HCT116 (cell line): ENCODE results near the gene MAGOHB. TPM values are rescaled to one million over a fixed set of nuclear protein-coding genes. Genes with fewer than 3 reads are reported as not detected.

Experiments used
- ATAC-seq: fragments of 200-7000 bp; cut with Tn5 transposase; 2 replicates; pipeline ENCODE4 v1.9.1; 2020; ENCODE audit warnings: mild to moderate bottlenecking, moderate library complexity
- BruUV-seq: library from RNA; stranded (reverse); fragments of 400-500 nt; replicated peaks from 2 replicates; lab custom pipeline; 2021; lab: Mats Ljungman, UMichigan
- CTCF ChIA-PET: fragments of 300-600 bp; sonication (Branson Sonifier 250); formaldehyde crosslinking; loops from one replicate; lab custom pipeline; 2021; ENCODE audit warnings: antibody characterized with exemption; lab: Charles Lee
- POLR2A ChIA-PET: fragments of 300-600, 350-600 bp; sonication (Branson Sonifier 250); formaldehyde crosslinking; loops from one replicate; lab custom pipeline; 2021; ENCODE audit warnings: antibody characterized with exemption; lab: Charles Lee
- RAD21 ChIA-PET, 2 experiments: fragments of 300-600 bp; sonication (Branson Sonifier 250); formaldehyde crosslinking; loops; one replicate each; lab custom pipeline; 2023; ENCODE audit warnings: low total read pairs in 2 of 2; ENCODE audit not compliant: uncharacterized antibody in 2 of 2, unreplicated experiment in 2 of 2, low non-redundant PET in 1 of 2; lab: Charles Lee
- DNase-seq: peaks from one replicate; pipeline ENCODE4 v3.0.0-alpha.2; 2010; ENCODE audit warnings: low read depth, low spot score
- H2AFZ ChIP-seq: fragments of 200-600 bp; shearing (Covaris generic), sonication (generic); 2 replicates; pipeline ENCODE4 v1.6.1; 2017; ENCODE audit warnings: low read depth, mixed run types, mixed read lengths, antibody characterized with exemption, low read length; ENCODE audit not compliant: poor library complexity, severe bottlenecking
- H3K27ac ChIP-seq: 2 replicates; pipeline ENCODE4 v1.5.1; 2012; ENCODE audit warnings: low read depth, low read length
- H3K27me3 ChIP-seq: fragments of 200-600 bp; sonication (generic); 2 replicates; pipeline ENCODE4 v1.6.1; 2016; ENCODE audit warnings: mixed run types, low read length, mixed read lengths; ENCODE audit not compliant: insufficient read depth
- H3K36me3 ChIP-seq, 2 experiments: fragments of 200-500 bp in 1 of 2; fragments of 200-600 bp in 1 of 2; sonication (Bioruptor generic) in 1 of 2; sonication (generic) in 1 of 2; 2 replicates each; pipeline versions ENCODE4 v1.5.1 to v1.6.1; 2014 to 2016; ENCODE audit warnings: low read length in 2 of 2, inconsistent platforms in 1 of 2, mixed read lengths in 1 of 2, mixed run types in 1 of 2; ENCODE audit not compliant: insufficient read depth in 2 of 2, control insufficient read depth in 1 of 2
- H3K4me1 ChIP-seq, 2 experiments: fragments of 200-600 bp in 1 of 2; sonication (generic) in 1 of 2; 2 replicates each; pipeline versions ENCODE4 v1.5.1 to v1.6.1; 2012 to 2017; ENCODE audit warnings: low read length in 2 of 2, inconsistent platforms in 1 of 2, mild to moderate bottlenecking in 1 of 2, mixed read lengths in 1 of 2, mixed run types in 1 of 2, moderate library complexity in 1 of 2; ENCODE audit not compliant: insufficient read depth in 2 of 2, control insufficient read depth in 1 of 2
- H3K4me2 ChIP-seq: fragments of 200-600 bp; sonication (generic); 2 replicates; pipeline ENCODE4 v1.6.1; 2017; ENCODE audit warnings: mixed run types, low read length, mixed read lengths
- H3K4me3 ChIP-seq, 2 experiments: fragments of 200-600 bp in 1 of 2; sonication (generic) in 1 of 2; replicated peaks in 1 of 2; 2 replicates each; pipeline ENCODE4 v1.5.1; 2011 to 2016; ENCODE audit warnings: low read length in 2 of 2, control low read depth in 1 of 2, low read depth in 1 of 2, mild to moderate bottlenecking in 1 of 2, mixed read lengths in 1 of 2, mixed run types in 1 of 2
- H3K79me2 ChIP-seq: fragments of 200-600 bp; sonication (generic); 2 replicates; pipeline ENCODE4 v1.6.1; 2017; ENCODE audit warnings: mild to moderate bottlenecking, mixed run types, low read length, moderate library complexity, mixed read lengths; ENCODE audit not compliant: insufficient read depth
- H3K9ac ChIP-seq: fragments of 200-600 bp; sonication (generic); 2 replicates; pipeline ENCODE4 v1.6.1; 2016; ENCODE audit warnings: low read length, mixed read lengths
- H3K9me2 ChIP-seq: fragments of 200-600 bp; sonication (generic), shearing (Covaris generic); 2 replicates; pipeline ENCODE4 v1.6.1; 2017; ENCODE audit warnings: mixed run types, mild to moderate bottlenecking, moderate library complexity; ENCODE audit not compliant: insufficient read depth
- H3K9me3 ChIP-seq, 2 experiments: fragments of 200-500 bp in 1 of 2; fragments of 200-600 bp in 1 of 2; sonication (Bioruptor generic) in 1 of 2; sonication (generic) in 1 of 2; 2 replicates each; pipeline ENCODE4 v1.6.1; 2014 to 2017; ENCODE audit warnings: low read length in 2 of 2, mixed read lengths in 2 of 2, inconsistent platforms in 1 of 2, low read depth in 1 of 2, mild to moderate bottlenecking in 1 of 2, mixed run types in 1 of 2, moderate library complexity in 1 of 2; ENCODE audit not compliant: control insufficient read depth in 1 of 2, insufficient read depth in 1 of 2
- H4K20me1 ChIP-seq: fragments of 200-600 bp; sonication (generic), shearing (Covaris generic); 2 replicates; pipeline ENCODE4 v1.6.1; 2017; ENCODE audit warnings: mixed run types, mild to moderate bottlenecking, moderate library complexity; ENCODE audit not compliant: insufficient read depth
- ATF3 ChIP-seq: IDR thresholded peaks from 2 replicates; pipeline ENCODE4 v1.6.1; 2012
- CTCF ChIP-seq, 3 experiments: fragments of 200-600 bp in 1 of 3; sonication (generic) in 1 of 3; IDR thresholded peaks in 2 of 3; conservative IDR thresholded peaks in 1 of 3; 2 replicates each; pipeline ENCODE4 v1.5.1; 2012 to 2017; ENCODE audit warnings: low read depth in 2 of 3, low read length in 2 of 3, antibody characterized with exemption in 1 of 3, borderline replicate concordance in 1 of 3, control low read depth in 1 of 3, mild to moderate bottlenecking in 1 of 3, mixed read lengths in 1 of 3, mixed run types in 1 of 3, moderate library complexity in 1 of 3; ENCODE audit not compliant: insufficient read depth in 1 of 3
- EGR1 ChIP-seq: IDR thresholded peaks from 2 replicates; pipeline ENCODE4 v1.6.1; 2012; ENCODE audit warnings: low read depth
- ELF1 ChIP-seq: IDR thresholded peaks from 2 replicates; pipeline ENCODE4 v1.6.1; 2012; ENCODE audit warnings: low read depth, borderline replicate concordance
- EZH2 ChIP-seq: fragments of 200-600 bp; sonication (generic); IDR thresholded peaks from 2 replicates; pipeline ENCODE4 v1.6.1; 2017; ENCODE audit warnings: antibody characterized with exemption, mixed run types
- POLR2AphosphoS5 ChIP-seq: IDR thresholded peaks from 2 replicates; pipeline ENCODE4 v1.6.1; 2011; ENCODE audit warnings: mild to moderate bottlenecking, low read depth, low read length, moderate library complexity
- TCF7L2 ChIP-seq: IDR thresholded peaks from 2 replicates; pipeline ENCODE4 v1.7.0; 2011; ENCODE audit warnings: borderline replicate concordance, inconsistent platforms; ENCODE audit not compliant: insufficient read depth, insufficient read length; ENCODE audit errors: extremely low read depth
- YY1 ChIP-seq: IDR thresholded peaks from 2 replicates; pipeline ENCODE4 v1.6.1; 2011; ENCODE audit warnings: low read length, low read depth, moderate library complexity, mild to moderate bottlenecking; ENCODE audit not compliant: insufficient replicate concordance; ENCODE audit errors: extremely low read depth
- ZFX ChIP-seq: fragments of 450-650 bp; IDR thresholded peaks from 2 replicates; pipeline ENCODE4 v1.6.1; 2017
- intact Hi-C: fragments of 100-400 bp; cut with micrococcal nuclease; formaldehyde crosslinking; loops from 2 replicates; pipeline ENCODE4 v1.10.0; 2022
- total RNA-seq: library from RNA; stranded (reverse); gene quantifications from one replicate; pipeline ENCODE4 v1.2.1, GENCODE V29; 2021; ENCODE audit not compliant: unreplicated experiment
- TF ChIP-seq, protein P1 (sequence below): IDR thresholded peaks from 2 replicates; pipeline ENCODE4 v1.6.1; 2012
- TF ChIP-seq, protein P2 (sequence below): IDR thresholded peaks from 2 replicates; pipeline ENCODE4 v1.6.1; 2011; ENCODE audit warnings: mild to moderate bottlenecking, low read length, moderate library complexity; ENCODE audit not compliant: insufficient replicate concordance; ENCODE audit errors: extremely low read depth

MAGOHB gene
- total RNA-seq, 1 experiment from 2014 or later = 55.8 TPM

DNA sequence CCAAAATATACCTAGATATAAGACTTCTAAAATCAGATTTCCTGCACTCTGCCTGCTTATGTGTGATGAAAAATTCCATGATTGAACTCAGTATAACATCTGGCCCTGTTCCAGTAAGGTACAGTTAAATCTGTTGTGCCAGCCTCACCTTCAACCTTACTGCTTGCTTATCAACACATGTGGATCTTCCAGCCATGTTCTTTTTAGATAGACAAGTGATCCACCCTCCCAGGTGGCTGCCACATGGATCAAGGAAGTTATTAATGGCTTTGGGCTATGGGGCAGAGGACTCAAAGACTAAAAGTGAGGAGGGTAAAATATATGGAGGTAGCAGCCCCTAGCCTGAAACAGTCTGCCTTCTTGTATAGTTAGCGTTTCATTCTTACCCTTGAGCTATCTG lies 25.3 kb upstream of the MAGOHB start:
- intact Hi-C loops = no loop called here
- Histone ChIP-seq H3K27ac (no peak overlapping the region), H3K79me2 (no peaks in the 10 kb centered on the region), H3K4me2 (no peak overlapping the region), H3K4me3 (no peak overlapping the region), H3K9me3 (no peaks in the 10 kb centered on the region), H3K27me3 (no peaks in the 10 kb centered on the region), H3K9ac (no peak overlapping the region), H2AFZ (no peak overlapping the region)
- POLR2A ChIA-PET = no interaction called here
- RAD21 ChIA-PET = no interaction called here
- ATAC-seq = no peak
- TF ChIP-seq TCF7L2 = no peak
- TF ChIP-seq EZH2 = no peak
- TF ChIP-seq, protein P1, sequence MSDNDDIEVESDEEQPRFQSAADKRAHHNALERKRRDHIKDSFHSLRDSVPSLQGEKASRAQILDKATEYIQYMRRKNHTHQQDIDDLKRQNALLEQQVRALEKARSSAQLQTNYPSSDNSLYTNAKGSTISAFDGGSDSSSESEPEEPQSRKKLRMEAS = no peak
- no peak for TF ChIP-seq ELF1
- no peak for TF ChIP-seq ZFX
- no peak for TF ChIP-seq YY1
- no peak for TF ChIP-seq CTCF (IDR thresholded peaks at IDR 0.05 in 2 of 3, conservative IDR thresholded peaks at IDR 0.05 in 1 of 3; ENCODE audit: borderline replicate concordance in 1 of 3, insufficient read depth in 1 of 3, low read depth in 2 of 3, low read length in 2 of 3)
- TF ChIP-seq, protein P2, sequence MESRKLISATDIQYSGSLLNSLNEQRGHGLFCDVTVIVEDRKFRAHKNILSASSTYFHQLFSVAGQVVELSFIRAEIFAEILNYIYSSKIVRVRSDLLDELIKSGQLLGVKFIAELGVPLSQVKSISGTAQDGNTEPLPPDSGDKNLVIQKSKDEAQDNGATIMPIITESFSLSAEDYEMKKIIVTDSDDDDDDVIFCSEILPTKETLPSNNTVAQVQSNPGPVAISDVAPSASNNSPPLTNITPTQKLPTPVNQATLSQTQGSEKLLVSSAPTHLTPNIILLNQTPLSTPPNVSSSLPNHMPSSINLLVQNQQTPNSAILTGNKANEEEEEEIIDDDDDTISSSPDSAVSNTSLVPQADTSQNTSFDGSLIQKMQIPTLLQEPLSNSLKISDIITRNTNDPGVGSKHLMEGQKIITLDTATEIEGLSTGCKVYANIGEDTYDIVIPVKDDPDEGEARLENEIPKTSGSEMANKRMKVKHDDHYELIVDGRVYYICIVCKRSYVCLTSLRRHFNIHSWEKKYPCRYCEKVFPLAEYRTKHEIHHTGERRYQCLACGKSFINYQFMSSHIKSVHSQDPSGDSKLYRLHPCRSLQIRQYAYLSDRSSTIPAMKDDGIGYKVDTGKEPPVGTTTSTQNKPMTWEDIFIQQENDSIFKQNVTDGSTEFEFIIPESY = no peak
- no peak for TF ChIP-seq EGR1
- no peak for TF ChIP-seq POLR2AphosphoS5
- TF ChIP-seq ATF3 = no peak
- TF ChIP-seq, all 23 proteins: peak for 0
- Histone ChIP-seq H4K20me1 (no peaks in the 10 kb centered on the region), H3K4me1 (peaks cover 0 to 6% of the 10 kb centered on the region in 2 experiments; a peak in 1 of 4 replicates), H3K36me3 (no peaks in the 10 kb centered on the region), H3K9me2 (no peaks in the 10 kb centered on the region)
- CTCF ChIA-PET = no interaction called here
- no peak for DNase-seq
- BruUV-seq = no TSS peak
